Coronary artery (tissue), 2 donors: ENCODE measurements around the gene UQCC3.

Source experiments
- DNase-seq: peaks from one replicate; pipeline ENCODE4 v3.0.0-alpha.2; 2017; ENCODE audit warnings: low spot score
- H3K27ac ChIP-seq, 2 donors: fragments of 200-600 bp; sonication (generic); one replicate each; pipeline ENCODE4 v1.5.1; 2016 to 2019
- H3K4me3 ChIP-seq: fragments of 200-600 bp; sonication (generic); 2 replicates; pipeline ENCODE4 v1.5.1; 2016; ENCODE audit warnings: mild to moderate bottlenecking, moderate library complexity
- TF ChIP-seq, protein P1 (sequence below): fragments of 200-600 bp; sonication (generic); IDR thresholded peaks from one replicate; pipeline ENCODE4 v1.5.1; 2019; ENCODE audit warnings: antibody characterized with exemption

The UQCC3 gene

DNA sequence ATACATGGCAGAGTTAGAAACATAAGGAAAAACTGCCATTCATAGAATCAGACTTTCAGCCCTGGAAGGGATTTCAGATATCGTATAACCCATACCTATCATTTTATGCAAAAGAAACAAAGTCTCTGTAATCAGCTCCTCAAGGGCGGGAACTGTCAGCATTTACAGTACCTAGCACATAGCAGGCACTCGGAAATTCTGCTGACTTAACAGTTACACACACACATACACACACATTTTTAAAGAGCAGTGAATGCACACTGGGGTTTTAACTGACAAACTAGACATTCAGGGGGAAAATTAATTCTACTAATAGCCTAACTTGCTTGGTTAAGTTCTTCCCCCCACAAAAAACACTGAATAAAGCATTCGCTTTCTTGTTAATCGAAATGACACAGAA is 44.7 kb downstream of the UQCC3 start:
- no peak for DNase-seq
- TF ChIP-seq, protein P1, sequence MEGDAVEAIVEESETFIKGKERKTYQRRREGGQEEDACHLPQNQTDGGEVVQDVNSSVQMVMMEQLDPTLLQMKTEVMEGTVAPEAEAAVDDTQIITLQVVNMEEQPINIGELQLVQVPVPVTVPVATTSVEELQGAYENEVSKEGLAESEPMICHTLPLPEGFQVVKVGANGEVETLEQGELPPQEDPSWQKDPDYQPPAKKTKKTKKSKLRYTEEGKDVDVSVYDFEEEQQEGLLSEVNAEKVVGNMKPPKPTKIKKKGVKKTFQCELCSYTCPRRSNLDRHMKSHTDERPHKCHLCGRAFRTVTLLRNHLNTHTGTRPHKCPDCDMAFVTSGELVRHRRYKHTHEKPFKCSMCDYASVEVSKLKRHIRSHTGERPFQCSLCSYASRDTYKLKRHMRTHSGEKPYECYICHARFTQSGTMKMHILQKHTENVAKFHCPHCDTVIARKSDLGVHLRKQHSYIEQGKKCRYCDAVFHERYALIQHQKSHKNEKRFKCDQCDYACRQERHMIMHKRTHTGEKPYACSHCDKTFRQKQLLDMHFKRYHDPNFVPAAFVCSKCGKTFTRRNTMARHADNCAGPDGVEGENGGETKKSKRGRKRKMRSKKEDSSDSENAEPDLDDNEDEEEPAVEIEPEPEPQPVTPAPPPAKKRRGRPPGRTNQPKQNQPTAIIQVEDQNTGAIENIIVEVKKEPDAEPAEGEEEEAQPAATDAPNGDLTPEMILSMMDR: no peak
- H3K4me3 ChIP-seq: no peak overlapping the region
- H3K27ac ChIP-seq: no peak overlapping the region

DNA sequence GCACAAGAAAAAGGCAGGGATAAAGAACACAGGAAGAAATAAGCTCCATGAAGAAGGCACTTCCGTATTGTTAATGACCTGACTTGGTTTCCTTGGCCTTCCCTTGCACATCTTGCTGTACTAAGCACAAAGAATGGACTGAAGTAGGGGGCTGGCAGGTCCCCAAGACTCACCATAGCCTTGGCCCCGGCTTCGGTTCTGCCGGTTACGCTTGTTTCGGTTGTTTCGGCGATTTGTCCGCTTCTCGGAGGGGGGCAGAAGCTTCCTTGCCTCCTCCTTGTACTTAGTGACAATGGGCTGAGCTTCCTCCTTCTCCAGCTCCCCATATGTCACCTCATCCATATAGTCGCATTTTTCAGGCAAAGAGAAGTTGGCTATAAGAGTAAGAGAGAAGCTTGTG is 45.3 kb downstream of the UQCC3 start:
- TF ChIP-seq, protein P1: no peak
- no peak for DNase-seq
- Histone ChIP-seq H3K4me3 (no peak overlapping the region), H3K27ac (no peak overlapping the region)

DNA sequence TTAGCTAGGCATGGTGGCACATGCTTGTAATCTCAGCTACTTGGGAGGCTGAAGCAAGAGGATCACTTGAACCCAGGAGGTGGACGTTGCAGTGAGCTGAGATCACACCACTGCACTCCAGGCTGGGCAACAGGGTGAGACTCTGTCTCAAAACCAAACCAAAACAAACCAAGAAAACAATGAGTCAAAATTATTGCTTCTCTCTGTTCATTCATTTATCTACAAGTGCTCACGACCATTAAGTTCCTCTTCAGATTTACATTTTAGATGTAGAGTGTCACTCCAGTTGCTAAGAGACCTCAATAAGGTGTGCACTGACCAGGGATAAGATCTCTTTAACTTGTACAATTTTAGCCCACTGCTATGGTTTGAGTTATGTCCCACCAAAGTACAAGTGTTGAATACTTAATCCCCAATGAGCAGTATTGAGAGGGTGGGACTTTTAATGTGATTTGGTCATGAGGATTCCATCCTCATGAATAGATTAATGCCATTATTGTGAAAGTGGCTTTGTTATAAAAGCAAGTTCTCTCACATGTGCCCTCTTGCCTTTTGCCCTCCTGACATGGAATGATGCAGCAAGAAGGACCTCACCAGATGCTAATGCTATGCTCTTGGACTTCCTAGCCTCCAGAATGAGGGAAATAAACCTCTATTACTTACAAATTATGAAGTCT is 48.0 kb downstream of the UQCC3 start:
- DNase-seq: no peak
- Histone ChIP-seq H3K27ac (no peak overlapping the region), H3K4me3 (no peak overlapping the region)
- TF ChIP-seq, protein P1: no peak

DNA sequence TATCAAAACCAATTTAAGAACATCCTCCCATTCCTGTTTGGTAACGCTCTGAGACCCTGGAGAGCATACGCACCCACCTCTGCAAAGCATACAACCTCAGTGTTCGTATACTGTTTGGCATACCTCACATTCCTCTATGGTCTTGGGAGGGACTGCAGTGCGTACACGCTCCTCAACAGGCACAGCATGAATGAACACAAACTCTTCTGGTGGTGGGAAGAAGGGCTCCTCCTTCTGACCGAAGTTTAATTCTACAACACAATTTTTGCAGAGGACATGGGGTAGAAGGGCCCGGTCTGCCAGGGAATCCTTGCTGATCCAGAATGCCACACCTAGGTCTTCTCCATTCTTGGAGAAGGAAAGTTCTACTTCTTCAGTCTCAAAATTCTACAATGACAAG is 50.5 kb downstream of the UQCC3 start:
- H3K27ac ChIP-seq: no peak overlapping the region
- DNase-seq: no peak
- no peak overlapping the region for H3K4me3 ChIP-seq
- TF ChIP-seq, protein P1: no peak
